ENCODE measurements around the gene OR2B2.

Gene OR2B2

DNA sequence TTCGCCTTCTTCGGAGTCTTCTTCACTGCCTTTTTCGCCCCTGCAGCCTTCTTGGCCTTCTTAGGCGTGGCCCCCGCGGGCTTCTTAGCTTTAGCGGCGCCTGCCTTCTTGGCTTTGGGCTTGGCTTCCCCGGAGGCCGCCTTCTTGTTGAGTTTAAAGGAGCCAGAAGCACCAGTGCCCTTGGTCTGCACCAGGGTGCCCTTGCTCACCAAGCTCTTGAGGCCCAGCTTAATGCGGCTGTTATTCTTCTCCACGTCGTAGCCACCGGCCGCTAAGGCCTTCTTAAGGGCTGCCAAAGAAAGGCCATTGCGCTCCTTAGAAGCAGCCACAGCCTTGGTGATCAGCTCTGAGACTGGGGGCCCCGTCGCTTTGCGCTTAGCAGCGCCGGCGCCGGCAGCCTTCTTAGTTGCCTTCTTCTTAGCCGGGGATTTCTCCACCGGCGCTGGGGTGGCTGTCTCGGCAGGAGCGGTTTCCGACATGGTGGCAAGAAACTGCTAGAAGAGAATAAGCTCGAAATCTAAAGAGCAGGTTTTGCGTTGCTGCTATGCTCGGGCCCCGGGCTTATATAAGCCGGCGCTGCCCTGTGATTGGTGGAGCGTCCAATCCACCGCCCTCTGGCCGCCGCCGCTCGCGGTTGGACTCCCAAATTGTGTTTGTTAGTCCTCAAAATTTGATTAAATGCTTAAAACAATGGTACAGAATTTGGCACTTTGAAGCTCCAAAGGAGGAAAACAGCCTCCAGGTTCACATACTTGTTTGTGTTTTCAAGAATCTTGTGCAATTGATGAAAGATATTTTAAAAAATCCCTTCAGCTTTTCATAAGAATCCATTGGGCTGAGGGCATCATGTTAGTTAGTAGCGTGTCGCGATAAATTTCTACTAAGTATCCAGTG, 44.9 kb downstream of the OR2B2 start:
- DNase-seq (ENCODE audit: low read depth): peak; percentile 55

DNA sequence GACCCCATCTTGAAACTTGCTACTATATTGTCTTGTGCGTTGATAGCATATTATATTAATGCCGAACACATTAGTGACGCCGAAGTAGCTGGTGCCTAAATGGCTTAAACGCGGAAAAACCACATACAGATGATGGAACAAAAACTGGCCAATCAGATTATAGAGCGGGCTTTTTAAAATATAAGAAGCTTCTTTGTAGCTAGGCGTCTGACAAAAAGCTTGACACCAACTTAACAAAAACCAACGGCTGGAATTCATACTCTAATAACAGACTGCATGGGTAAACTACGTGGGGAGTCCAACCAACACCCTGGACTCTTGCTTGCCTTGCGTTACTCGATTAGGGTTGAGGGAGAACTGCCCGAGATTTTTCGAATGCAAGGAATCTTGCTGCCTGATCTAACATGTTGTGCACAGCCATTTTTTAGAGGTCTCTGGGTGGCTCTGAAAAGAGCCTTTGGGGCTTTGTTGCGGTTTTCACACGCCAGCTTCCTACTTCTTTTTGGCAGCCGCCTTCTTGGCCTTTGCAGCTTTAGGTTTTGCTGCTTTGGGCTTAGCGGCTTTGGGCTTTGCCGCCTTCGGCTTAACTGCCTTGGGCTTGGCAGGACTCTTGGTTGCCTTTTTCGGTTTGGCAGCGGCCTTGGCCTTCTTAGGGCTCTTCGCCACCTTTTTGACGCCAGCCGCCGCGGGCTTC, 45.7 kb downstream of the OR2B2 start:
- DNase-seq (ENCODE audit: low read depth): peak; percentile 16

DNA sequence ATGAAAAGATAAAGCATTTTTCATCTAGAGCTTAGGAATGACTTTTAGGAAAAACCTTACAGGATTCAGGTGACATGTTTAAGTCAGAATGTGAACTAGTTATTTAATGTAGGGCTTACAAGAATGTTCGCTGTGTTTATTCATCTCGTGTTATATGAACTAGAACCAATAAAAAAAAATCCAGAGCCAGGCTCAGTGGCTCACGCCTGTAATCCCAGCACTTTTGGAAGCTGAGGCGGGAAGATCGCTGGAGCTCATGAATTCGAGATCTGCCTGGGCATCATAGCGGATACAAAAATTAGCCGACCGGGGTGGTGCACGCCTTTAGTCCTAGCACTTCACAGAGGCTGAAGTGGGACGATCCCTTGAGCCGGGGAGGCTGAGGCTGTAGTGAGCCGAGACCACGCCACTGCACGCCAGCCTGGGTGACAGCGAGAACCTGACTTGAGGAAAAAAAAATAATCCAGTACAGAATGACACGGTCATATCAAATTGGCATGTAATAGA, 46.3 kb downstream of the OR2B2 start:
- DNase-seq (ENCODE audit: low read depth): no peak

DNA sequence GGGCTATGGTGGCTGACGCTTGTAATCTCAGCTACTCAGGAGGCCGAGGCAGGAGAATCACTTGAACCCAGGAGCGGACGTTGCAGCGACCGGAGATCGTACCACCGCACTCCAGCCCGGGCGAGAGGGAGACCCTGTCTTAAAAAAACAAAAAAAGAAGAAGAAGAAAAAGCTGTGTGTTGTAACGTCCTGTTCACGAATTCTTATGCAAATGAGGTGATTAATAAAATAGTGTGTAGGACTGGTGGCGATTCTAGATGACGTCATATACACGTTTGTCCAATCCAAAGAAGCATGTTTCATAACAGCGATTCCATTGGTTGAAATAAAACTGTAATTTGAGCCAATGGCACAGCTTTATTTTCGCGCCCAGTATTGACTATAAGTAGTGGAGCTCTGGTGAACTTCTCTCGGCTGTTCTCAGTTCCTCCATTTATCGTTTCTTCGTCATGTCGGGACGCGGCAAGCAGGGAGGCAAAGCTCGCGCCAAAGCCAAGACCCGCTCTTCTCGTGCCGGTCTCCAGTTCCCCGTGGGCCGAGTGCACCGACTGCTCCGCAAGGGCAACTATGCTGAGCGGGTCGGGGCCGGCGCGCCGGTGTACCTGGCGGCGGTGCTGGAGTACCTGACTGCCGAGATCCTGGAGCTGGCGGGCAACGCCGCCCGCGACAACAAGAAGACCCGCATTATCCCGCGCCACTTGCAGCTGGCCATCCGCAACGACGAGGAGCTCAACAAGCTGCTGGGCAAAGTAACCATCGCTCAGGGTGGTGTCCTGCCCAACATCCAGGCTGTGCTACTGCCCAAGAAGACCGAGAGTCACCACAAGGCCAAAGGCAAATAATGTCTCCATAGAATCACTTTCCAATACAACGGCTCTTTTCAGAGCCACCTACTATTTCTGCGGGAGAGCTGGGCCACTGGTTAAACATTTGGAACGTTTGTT, 47.0 kb downstream of the OR2B2 start:
- peak; percentile 58 for DNase-seq (ENCODE audit: low read depth)

- DNase-seq (ENCODE audit: low read depth): no peak
Measured at GRCh38 chr6:27863962-27864905, 48.0 kb downstream of the OR2B2 start.

GRCh38 chr6:27862396-27863066, 49.7 kb downstream of the OR2B2 start:
- no peak for DNase-seq (ENCODE audit: low read depth)

DNA sequence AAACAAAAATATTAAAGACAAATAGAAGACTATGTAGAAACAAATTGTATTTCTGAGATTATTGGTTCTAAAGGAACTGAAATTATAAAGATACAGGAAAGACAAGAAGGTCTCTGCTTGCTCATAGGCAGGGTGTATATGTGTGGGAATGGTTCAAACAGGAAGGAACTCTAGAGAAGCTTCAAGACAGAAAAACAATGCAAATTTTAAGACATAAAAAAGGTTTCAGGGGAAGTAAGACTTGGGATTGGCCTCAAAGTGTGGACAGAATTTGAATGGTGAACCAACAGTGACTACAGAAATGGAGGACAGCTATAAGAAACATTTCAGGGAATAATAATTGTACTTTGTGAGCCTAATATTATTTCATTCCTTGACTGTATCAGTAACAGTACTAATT, 50.3 kb downstream of the OR2B2 start:
- no peak for DNase-seq (ENCODE audit: low read depth)

DNA sequence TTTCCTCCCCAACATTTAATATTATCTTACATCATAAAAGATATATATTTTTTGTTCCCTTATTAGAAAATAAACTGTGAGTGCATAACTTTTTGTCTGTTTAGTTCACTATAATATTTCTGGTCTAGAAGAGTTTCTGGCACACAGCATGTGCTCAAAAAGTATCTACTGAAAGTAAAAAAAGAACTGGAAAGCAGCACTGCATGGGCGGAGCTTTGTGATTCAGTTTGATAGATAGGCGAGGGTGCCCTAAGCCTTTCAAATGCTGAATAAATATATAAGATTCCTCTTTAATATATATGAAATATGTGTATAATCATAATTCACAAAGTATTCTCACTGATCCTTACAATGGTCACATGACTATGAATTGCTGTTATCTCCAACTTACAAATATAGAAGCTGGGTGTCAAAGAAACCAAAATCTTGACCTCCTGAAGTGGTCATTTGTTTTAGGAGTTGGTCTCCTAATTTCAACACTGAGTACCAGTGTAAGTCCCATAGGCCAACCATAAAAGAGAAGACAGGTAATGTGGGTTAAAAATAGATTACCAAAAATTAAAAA, 50.8 kb downstream of the OR2B2 start:
- no peak for DNase-seq (ENCODE audit: low read depth)
